ENCODE data around the gene DDX6.
"Not testable (repeated sequence)": the region's sequence is repeated elsewhere in the genome, so short reads cannot be mapped to it uniquely, and the experiment has no call there.

Gene DDX6

GRCh38 chr11:118735203-118735602, 55.8 kb downstream of the DDX6 start:
- no peak for DNase-seq

GRCh38 chr11:118734031-118734430, 56.9 kb downstream of the DDX6 start:
- no peak for DNase-seq

GRCh38 chr11:118729753-118730152, 61.2 kb downstream of the DDX6 start:
- not testable (repeated sequence) for DNase-seq

- DNase-seq: not testable (repeated sequence)
Measured at GRCh38 chr11:118728112-118728511, 62.9 kb downstream of the DDX6 start.

- DNase-seq: not testable (repeated sequence)
Measured at GRCh38 chr11:118727721-118728066, 63.3 kb downstream of the DDX6 start.

GRCh38 chr11:118727001-118727720, 63.8 kb downstream of the DDX6 start:
- not testable (repeated sequence) for DNase-seq

GRCh38 chr11:118721478-118722015, 69.4 kb downstream of the DDX6 start:
- DNase-seq: not testable (repeated sequence)

GRCh38 chr11:118720740-118721139, 70.2 kb downstream of the DDX6 start:
- DNase-seq: not testable (repeated sequence)

- DNase-seq: not testable (repeated sequence)
Measured at GRCh38 chr11:118720078-118720477, 70.9 kb downstream of the DDX6 start.

GRCh38 chr11:118718562-118718961, 72.4 kb downstream of the DDX6 start:
- DNase-seq: not testable (repeated sequence)

- not testable (repeated sequence) for DNase-seq
Measured at GRCh38 chr11:118717733-118718132, 73.2 kb downstream of the DDX6 start.

- not testable (repeated sequence) for DNase-seq
Measured at GRCh38 chr11:118717221-118717620, 73.7 kb downstream of the DDX6 start.

GRCh38 chr11:118715837-118716260, 75.1 kb downstream of the DDX6 start:
- no peak for DNase-seq

GRCh38 chr11:118715245-118715831, 75.6 kb downstream of the DDX6 start:
- DNase-seq: no peak

GRCh38 chr11:118714816-118715215, 76.1 kb downstream of the DDX6 start:
- no peak for DNase-seq

- DNase-seq: not testable (repeated sequence)
Measured at GRCh38 chr11:118714416-118714815, 76.5 kb downstream of the DDX6 start.

GRCh38 chr11:118708296-118708695, 82.7 kb downstream of the DDX6 start:
- DNase-seq: no peak

- DNase-seq: no peak
Measured at GRCh38 chr11:118706546-118706825, 84.5 kb downstream of the DDX6 start.

GRCh38 chr11:118705791-118706545, 85.0 kb downstream of the DDX6 start:
- DNase-seq: no peak

- DNase-seq: peak in 1 of 4 experiments; percentile 35
Measured at GRCh38 chr11:118705111-118705741, 85.7 kb downstream of the DDX6 start.

- no peak for DNase-seq
Measured at GRCh38 chr11:118703563-118704106, 87.3 kb downstream of the DDX6 start.

- peak in 2 of 4 experiments; percentile 19 to 42 for DNase-seq
Measured at GRCh38 chr11:118699506-118700220, 91.3 kb downstream of the DDX6 start.
